Choroid plexus epithelial cell (primary cell): ENCODE data around the gene ESR1.

Experiments
- DNase-seq: peaks from one replicate; pipeline ENCODE4 v3.0.0-alpha.2; 2010; ENCODE audit warnings: low read depth
- H3K4me3 ChIP-seq: 2 replicates; pipeline ENCODE4 v1.5.1; 2011; ENCODE audit warnings: low read depth, mild to moderate bottlenecking, control low read depth, low read length, moderate library complexity
- TF ChIP-seq, protein P1 (sequence below): conservative IDR thresholded peaks from 2 replicates; pipeline ENCODE4 v1.5.1; 2011; ENCODE audit warnings: low read depth, mild to moderate bottlenecking, control low read depth, inconsistent platforms, low read length, moderate library complexity

The ESR1 gene

DNA sequence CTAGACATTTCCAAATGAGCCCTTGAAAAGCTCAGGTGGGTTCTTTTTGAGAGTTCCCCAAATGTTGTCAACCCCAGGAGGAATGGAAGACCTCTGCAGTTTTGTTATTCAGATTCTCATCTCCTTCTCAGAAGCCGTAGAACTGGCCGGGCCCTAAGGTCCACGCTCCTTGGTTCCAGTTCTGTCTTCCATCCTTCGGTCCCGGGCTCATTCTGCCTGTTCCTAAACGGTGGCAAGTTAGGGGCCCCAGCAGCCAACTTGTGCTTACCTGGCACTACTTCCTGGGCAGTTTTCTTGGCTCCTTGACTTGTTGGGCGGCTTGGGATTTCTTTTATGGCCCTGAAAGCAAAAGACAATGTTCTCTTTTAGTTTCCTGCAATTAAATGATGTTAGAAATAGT is 6.4 kb downstream of the ESR1 start:
- no peak overlapping the region for H3K4me3 ChIP-seq
- TF ChIP-seq, protein P1, sequence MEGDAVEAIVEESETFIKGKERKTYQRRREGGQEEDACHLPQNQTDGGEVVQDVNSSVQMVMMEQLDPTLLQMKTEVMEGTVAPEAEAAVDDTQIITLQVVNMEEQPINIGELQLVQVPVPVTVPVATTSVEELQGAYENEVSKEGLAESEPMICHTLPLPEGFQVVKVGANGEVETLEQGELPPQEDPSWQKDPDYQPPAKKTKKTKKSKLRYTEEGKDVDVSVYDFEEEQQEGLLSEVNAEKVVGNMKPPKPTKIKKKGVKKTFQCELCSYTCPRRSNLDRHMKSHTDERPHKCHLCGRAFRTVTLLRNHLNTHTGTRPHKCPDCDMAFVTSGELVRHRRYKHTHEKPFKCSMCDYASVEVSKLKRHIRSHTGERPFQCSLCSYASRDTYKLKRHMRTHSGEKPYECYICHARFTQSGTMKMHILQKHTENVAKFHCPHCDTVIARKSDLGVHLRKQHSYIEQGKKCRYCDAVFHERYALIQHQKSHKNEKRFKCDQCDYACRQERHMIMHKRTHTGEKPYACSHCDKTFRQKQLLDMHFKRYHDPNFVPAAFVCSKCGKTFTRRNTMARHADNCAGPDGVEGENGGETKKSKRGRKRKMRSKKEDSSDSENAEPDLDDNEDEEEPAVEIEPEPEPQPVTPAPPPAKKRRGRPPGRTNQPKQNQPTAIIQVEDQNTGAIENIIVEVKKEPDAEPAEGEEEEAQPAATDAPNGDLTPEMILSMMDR, result no peak
- DNase-seq, result no peak

GRCh38 chr6:151814614-151815013 is 7.1 kb downstream of the ESR1 start:
- DNase-seq, result no peak
- no peak overlapping the region for H3K4me3 ChIP-seq
- TF ChIP-seq, protein P1, result no peak

GRCh38 chr6:151822252-151823111 is 15.0 kb downstream of the ESR1 start:
- TF ChIP-seq, protein P1, result no peak
- no peak for DNase-seq
- no peak overlapping the region for H3K4me3 ChIP-seq

- no peak overlapping the region for H3K4me3 ChIP-seq
- DNase-seq, result no peak
- TF ChIP-seq, protein P1, result no peak
Measured at GRCh38 chr6:151826517-151827142, 19.1 kb downstream of the ESR1 start.

GRCh38 chr6:151832710-151833109 is 25.2 kb downstream of the ESR1 start:
- TF ChIP-seq, protein P1, result no peak
- no peak for DNase-seq
- H3K4me3 ChIP-seq, result no peak overlapping the region

GRCh38 chr6:151835396-151835795 is 27.9 kb downstream of the ESR1 start:
- DNase-seq, result no peak
- TF ChIP-seq, protein P1, result no peak
- no peak overlapping the region for H3K4me3 ChIP-seq

DNA sequence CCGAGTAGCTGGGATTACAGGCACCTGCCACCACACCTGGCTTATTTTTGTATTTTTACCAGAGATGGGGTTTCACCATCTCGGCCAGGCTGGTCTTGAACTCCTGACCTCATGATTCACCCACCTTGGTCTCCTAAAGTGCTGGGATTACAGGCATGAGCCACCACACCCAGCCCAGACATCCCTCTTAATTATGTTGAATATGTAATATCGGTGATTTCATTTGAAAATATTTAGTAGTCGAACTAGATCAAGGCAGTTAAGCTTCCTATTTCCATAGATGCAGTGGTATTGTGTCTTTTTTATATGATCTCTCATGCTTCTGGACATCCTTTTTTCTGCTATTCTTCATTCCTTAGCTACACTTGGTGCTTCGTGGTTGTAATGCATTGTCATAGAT is 29.7 kb downstream of the ESR1 start:
- TF ChIP-seq, protein P1, result no peak
- DNase-seq, result no peak
- no peak overlapping the region for H3K4me3 ChIP-seq
